HEK293 (cell line): ENCODE results near the gene ATOSA.
A peak's percentile ranks its signal among the peaks of the same experiment; 100 is the strongest.

Experiments
- KLF16 ChIP-seq: fragments of 450-650 bp; formaldehyde crosslinking; IDR thresholded peaks from 2 replicates; pipeline ENCODE4 v1.5.1; 2017; ENCODE audit warnings: missing biosample characterization, missing genetic modification characterization
- KLF8 ChIP-seq: fragments of 450-650 bp; formaldehyde crosslinking; IDR thresholded peaks from 2 replicates; pipeline ENCODE4 v1.5.1; 2016; ENCODE audit warnings: missing biosample characterization, missing genetic modification characterization
- MZF1 ChIP-seq: fragments of 450-650 bp; formaldehyde crosslinking; IDR thresholded peaks from 2 replicates; pipeline ENCODE4 v1.5.1; 2017; ENCODE audit warnings: missing biosample characterization, missing genetic modification characterization, borderline replicate concordance
- SCRT1 ChIP-seq: fragments of 450-650 bp; formaldehyde crosslinking; IDR thresholded peaks from 2 replicates; pipeline ENCODE4 v1.5.1; 2016; ENCODE audit warnings: missing biosample characterization, missing genetic modification characterization, borderline replicate concordance
- SP7 ChIP-seq: fragments of 450-650 bp; formaldehyde crosslinking; IDR thresholded peaks from 2 replicates; pipeline ENCODE4 v1.5.1; 2016; ENCODE audit warnings: missing biosample characterization, missing genetic modification characterization
- WT1 ChIP-seq: fragments of 450-650 bp; formaldehyde crosslinking; IDR thresholded peaks from 2 replicates; pipeline ENCODE4 v1.5.1; 2016; ENCODE audit warnings: missing biosample characterization, missing genetic modification characterization
- YY1 ChIP-seq: fragments of 450-650 bp; formaldehyde crosslinking; IDR thresholded peaks from 2 replicates; pipeline ENCODE4 v1.5.1; 2018; ENCODE audit warnings: missing biosample characterization, missing genetic modification characterization
- ZNF155 ChIP-seq: fragments of 450-650 bp; formaldehyde crosslinking; IDR thresholded peaks from 2 replicates; pipeline ENCODE4 v1.5.1; 2016; ENCODE audit warnings: missing biosample characterization, missing genetic modification characterization
- ZNF324 ChIP-seq: fragments of 450-650 bp; formaldehyde crosslinking; IDR thresholded peaks from 2 replicates; pipeline ENCODE4 v1.5.1; 2016; ENCODE audit warnings: missing biosample characterization, missing genetic modification characterization
- ZNF394 ChIP-seq: fragments of 450-650 bp; formaldehyde crosslinking; IDR thresholded peaks from 2 replicates; pipeline ENCODE4 v1.5.1; 2016; ENCODE audit warnings: missing biosample characterization, missing genetic modification characterization, mild to moderate bottlenecking, moderate library complexity, borderline replicate concordance
- ZNF529 ChIP-seq: fragments of 450-650 bp; formaldehyde crosslinking; IDR thresholded peaks from 2 replicates; pipeline ENCODE4 v1.5.1; 2017; ENCODE audit warnings: missing genetic modification characterization, missing biosample characterization; ENCODE audit not compliant: insufficient replicate concordance
- ZNF555 ChIP-seq: fragments of 450-650 bp; formaldehyde crosslinking; conservative IDR thresholded peaks from 2 replicates; pipeline ENCODE4 v1.5.1; 2017; ENCODE audit warnings: missing biosample characterization, mild to moderate bottlenecking, missing genetic modification characterization, inconsistent platforms
- ZNF677 ChIP-seq: fragments of 450-650 bp; IDR thresholded peaks from 2 replicates; pipeline ENCODE4 v1.5.0; 2018; ENCODE audit warnings: missing biosample characterization, mild to moderate bottlenecking, missing genetic modification characterization, moderate library complexity
- ZSCAN30 ChIP-seq: fragments of 450-650 bp; IDR thresholded peaks from 2 replicates; pipeline ENCODE4 v1.5.1; 2018; ENCODE audit warnings: missing biosample characterization, mild to moderate bottlenecking, missing genetic modification characterization, moderate library complexity
- TF ChIP-seq, protein P1 (sequence below): fragments of 450-650 bp; formaldehyde crosslinking; IDR thresholded peaks from 2 replicates; pipeline ENCODE4 v1.5.1; 2016; ENCODE audit warnings: missing biosample characterization, missing genetic modification characterization, low read depth
- TF ChIP-seq, protein P2 (sequence below): fragments of 450-650 bp; formaldehyde crosslinking; IDR thresholded peaks from 2 replicates; pipeline ENCODE4 v1.5.0; 2017; ENCODE audit warnings: missing biosample characterization, missing genetic modification characterization, borderline replicate concordance
- TF ChIP-seq, protein P3 (sequence below): fragments of 450-650 bp; formaldehyde crosslinking; IDR thresholded peaks from 2 replicates; pipeline ENCODE4 v1.5.1; 2016; ENCODE audit warnings: missing biosample characterization, missing genetic modification characterization
- TF ChIP-seq, protein P4 (sequence below): fragments of 450-650 bp; formaldehyde crosslinking; IDR thresholded peaks from 2 replicates; pipeline ENCODE4 v1.5.1; 2016; ENCODE audit warnings: missing biosample characterization, missing genetic modification characterization
- TF ChIP-seq, protein P5 (sequence below): fragments of 450-650 bp; formaldehyde crosslinking; IDR thresholded peaks from 2 replicates; pipeline ENCODE4 v1.5.1; 2016; ENCODE audit warnings: missing biosample characterization, missing genetic modification characterization

The ATOSA gene

DNA sequence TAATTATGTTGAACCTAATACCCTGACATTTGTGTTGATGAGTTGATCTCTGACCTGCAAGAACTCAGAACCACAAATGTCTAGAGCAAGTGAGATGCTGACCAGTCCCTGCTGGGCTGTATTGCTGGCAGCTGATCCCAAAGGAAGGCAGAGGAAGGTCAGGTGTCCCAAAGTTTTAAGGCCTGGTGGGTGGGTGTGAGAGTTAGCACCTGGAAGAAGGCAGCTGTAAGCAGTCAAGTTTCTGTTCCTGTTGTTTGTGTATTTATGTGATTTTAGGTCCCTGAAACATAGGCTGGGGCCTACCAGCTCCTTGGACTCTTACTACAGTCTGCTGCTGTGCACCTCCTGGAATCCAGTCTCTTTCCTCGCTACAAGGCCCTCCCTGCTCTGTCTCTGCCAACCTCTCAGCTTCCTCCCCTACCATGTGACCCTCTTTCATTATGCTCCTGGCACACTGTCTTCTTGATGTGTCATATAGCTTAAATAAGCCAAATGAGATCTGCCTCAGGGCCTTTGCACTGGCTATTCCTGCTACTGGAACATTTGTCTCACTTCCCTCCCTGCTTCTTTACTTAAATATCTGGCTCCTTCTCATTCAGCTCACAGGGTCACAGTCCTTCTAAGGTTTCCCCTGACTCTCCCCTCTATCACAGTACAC lies 31.0 kb upstream of the ATOSA start (continued):
- TF ChIP-seq, protein P1, sequence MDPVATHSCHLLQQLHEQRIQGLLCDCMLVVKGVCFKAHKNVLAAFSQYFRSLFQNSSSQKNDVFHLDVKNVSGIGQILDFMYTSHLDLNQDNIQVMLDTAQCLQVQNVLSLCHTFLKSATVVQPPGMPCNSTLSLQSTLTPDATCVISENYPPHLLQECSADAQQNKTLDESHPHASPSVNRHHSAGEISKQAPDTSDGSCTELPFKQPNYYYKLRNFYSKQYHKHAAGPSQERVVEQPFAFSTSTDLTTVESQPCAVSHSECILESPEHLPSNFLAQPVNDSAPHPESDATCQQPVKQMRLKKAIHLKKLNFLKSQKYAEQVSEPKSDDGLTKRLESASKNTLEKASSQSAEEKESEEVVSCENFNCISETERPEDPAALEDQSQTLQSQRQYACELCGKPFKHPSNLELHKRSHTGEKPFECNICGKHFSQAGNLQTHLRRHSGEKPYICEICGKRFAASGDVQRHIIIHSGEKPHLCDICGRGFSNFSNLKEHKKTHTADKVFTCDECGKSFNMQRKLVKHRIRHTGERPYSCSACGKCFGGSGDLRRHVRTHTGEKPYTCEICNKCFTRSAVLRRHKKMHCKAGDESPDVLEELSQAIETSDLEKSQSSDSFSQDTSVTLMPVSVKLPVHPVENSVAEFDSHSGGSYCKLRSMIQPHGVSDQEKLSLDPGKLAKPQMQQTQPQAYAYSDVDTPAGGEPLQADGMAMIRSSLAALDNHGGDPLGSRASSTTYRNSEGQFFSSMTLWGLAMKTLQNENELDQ (tag by site-specific recombination), result no peak
- TF ChIP-seq, protein P2, sequence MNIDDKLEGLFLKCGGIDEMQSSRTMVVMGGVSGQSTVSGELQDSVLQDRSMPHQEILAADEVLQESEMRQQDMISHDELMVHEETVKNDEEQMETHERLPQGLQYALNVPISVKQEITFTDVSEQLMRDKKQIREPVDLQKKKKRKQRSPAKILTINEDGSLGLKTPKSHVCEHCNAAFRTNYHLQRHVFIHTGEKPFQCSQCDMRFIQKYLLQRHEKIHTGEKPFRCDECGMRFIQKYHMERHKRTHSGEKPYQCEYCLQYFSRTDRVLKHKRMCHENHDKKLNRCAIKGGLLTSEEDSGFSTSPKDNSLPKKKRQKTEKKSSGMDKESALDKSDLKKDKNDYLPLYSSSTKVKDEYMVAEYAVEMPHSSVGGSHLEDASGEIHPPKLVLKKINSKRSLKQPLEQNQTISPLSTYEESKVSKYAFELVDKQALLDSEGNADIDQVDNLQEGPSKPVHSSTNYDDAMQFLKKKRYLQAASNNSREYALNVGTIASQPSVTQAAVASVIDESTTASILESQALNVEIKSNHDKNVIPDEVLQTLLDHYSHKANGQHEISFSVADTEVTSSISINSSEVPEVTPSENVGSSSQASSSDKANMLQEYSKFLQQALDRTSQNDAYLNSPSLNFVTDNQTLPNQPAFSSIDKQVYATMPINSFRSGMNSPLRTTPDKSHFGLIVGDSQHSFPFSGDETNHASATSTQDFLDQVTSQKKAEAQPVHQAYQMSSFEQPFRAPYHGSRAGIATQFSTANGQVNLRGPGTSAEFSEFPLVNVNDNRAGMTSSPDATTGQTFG, result no peak
- TF ChIP-seq ZNF529 (tag by site-specific recombination) (no peak), YY1 (no peak), ZNF394 (tag by site-specific recombination) (no peak), KLF16 (tag by site-specific recombination) (no peak), ZNF555 (tag by site-specific recombination) (no peak), MZF1 (tag by site-specific recombination) (no peak), SP7 (tag by site-specific recombination) (0 out of 2 replicates have a peak, but pooled peaks have one; percentile 7), ZNF324 (tag by site-specific recombination) (no peak), ZSCAN30 (no peak), ZNF155 (tag by site-specific recombination) (no peak), WT1 (tag by site-specific recombination) (no peak), ZNF677 (tag by site-specific recombination) (no peak), KLF8 (tag by site-specific recombination) (no peak), SCRT1 (tag by site-specific recombination) (no peak)
- TF ChIP-seq, protein P3, sequence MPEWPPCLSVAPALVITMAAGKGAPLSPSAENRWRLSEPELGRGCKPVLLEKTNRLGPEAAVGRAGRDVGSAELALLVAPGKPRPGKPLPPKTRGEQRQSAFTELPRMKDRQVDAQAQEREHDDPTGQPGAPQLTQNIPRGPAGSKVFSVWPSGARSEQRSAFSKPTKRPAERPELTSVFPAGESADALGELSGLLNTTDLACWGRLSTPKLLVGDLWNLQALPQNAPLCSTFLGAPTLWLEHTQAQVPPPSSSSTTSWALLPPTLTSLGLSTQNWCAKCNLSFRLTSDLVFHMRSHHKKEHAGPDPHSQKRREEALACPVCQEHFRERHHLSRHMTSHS (tag by site-specific recombination), result no peak
- TF ChIP-seq, protein P4, sequence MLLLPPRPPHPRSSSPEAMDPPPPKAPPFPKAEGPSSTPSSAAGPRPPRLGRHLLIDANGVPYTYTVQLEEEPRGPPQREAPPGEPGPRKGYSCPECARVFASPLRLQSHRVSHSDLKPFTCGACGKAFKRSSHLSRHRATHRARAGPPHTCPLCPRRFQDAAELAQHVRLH (tag by site-specific recombination), result peak; percentile 67; the same call in 1 of the 2 replicates
- TF ChIP-seq, protein P5, sequence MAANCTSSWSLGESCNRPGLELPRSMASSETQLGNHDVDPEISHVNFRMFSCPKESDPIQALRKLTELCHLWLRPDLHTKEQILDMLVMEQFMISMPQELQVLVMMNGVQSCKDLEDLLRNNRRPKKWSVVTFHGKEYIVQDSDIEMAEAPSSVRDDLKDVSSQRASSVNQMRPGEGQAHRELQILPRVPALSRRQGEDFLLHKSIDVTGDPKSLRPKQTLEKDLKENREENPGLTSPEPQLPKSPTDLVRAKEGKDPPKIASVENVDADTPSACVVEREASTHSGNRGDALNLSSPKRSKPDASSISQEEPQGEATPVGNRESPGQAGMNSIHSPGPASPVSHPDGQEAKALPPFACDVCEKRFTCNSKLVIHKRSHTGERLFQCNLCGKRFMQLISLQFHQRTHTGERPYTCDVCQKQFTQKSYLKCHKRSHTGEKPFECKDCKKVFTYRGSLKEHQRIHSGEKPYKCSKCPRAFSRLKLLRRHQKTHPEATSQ (tag by site-specific recombination), result no peak
